DOHH2 (cell line): ENCODE measurements around the gene STAG1.

Experiments
- H3F3A ChIP-seq: fragments of 200-600 bp; sonication (generic), shearing (Covaris generic); 2 replicates; pipeline ENCODE4 v1.6.0; 2016; ENCODE audit warnings: antibody characterized with exemption, mild to moderate bottlenecking; ENCODE audit not compliant: control insufficient read depth, insufficient read depth
- H3K27ac ChIP-seq: fragments of 200-600 bp; sonication (generic); 2 replicates; pipeline ENCODE4 v1.5.1; 2014; ENCODE audit warnings: low read depth, mild to moderate bottlenecking, low read length, moderate library complexity
- H3K27me3 ChIP-seq: fragments of 200-600 bp; sonication (generic); 2 replicates; pipeline ENCODE4 v1.6.1; 2014; ENCODE audit warnings: mild to moderate bottlenecking, low read length, mixed read lengths; ENCODE audit not compliant: control insufficient read depth
- H3K36me3 ChIP-seq: fragments of 200-600 bp; sonication (generic); 2 replicates; pipeline ENCODE4 v1.6.1; 2014; ENCODE audit warnings: mild to moderate bottlenecking, low read length, moderate library complexity, mixed read lengths; ENCODE audit not compliant: control insufficient read depth
- H3K4me1 ChIP-seq: fragments of 200-600 bp; sonication (generic); 2 replicates; pipeline ENCODE4 v1.6.1; 2014; ENCODE audit warnings: mild to moderate bottlenecking, low read length, mixed read lengths; ENCODE audit not compliant: control insufficient read depth
- H3K4me2 ChIP-seq: fragments of 200-600 bp; sonication (generic); 2 replicates; pipeline ENCODE4 v1.6.0; 2014; ENCODE audit warnings: mild to moderate bottlenecking, low read length, moderate library complexity
- H3K4me3 ChIP-seq: fragments of 200-600 bp; sonication (generic); 2 replicates; pipeline ENCODE4 v1.5.1; 2014; ENCODE audit warnings: mild to moderate bottlenecking, low read length, mixed read lengths
- H3K79me2 ChIP-seq: fragments of 200-600 bp; sonication (generic); 2 replicates; pipeline ENCODE4 v1.6.1; 2014; ENCODE audit warnings: mild to moderate bottlenecking, low read length, mixed read lengths; ENCODE audit not compliant: control insufficient read depth
- H3K9me2 ChIP-seq: fragments of 200-600 bp; sonication (generic); replicated peaks from 2 replicates; pipeline ENCODE4 v1.6.1; 2014; ENCODE audit warnings: mild to moderate bottlenecking, low read length, mixed read lengths; ENCODE audit not compliant: control insufficient read depth
- H3K9me3 ChIP-seq: fragments of 200-600 bp; sonication (generic); 2 replicates; pipeline ENCODE4 v1.6.1; 2014; ENCODE audit warnings: antibody characterized with exemption, low read length, mixed read lengths; ENCODE audit not compliant: control insufficient read depth, insufficient read depth
- H4K20me1 ChIP-seq: fragments of 200-600 bp; sonication (generic); 2 replicates; pipeline ENCODE4 v1.6.0; 2014; ENCODE audit warnings: low read depth, mild to moderate bottlenecking, antibody characterized with exemption, low read length, moderate library complexity; ENCODE audit not compliant: control insufficient read depth, insufficient read depth
- EZH2phosphoT487 ChIP-seq: fragments of 200-600 bp; sonication (generic); IDR thresholded peaks from 2 replicates; pipeline ENCODE4 v1.6.1; 2017; ENCODE audit warnings: borderline replicate concordance, mild to moderate bottlenecking, antibody characterized with exemption, low read length, moderate library complexity, mixed read lengths
- TF ChIP-seq, protein P1 (sequence below): fragments of 200-600 bp; sonication (generic); IDR thresholded peaks from one replicate; pipeline ENCODE4 v1.5.1; 2014; ENCODE audit warnings: antibody characterized with exemption, mild to moderate bottlenecking, low read depth, low read length; ENCODE audit not compliant: poor library complexity, severe bottlenecking

Gene STAG1

DNA sequence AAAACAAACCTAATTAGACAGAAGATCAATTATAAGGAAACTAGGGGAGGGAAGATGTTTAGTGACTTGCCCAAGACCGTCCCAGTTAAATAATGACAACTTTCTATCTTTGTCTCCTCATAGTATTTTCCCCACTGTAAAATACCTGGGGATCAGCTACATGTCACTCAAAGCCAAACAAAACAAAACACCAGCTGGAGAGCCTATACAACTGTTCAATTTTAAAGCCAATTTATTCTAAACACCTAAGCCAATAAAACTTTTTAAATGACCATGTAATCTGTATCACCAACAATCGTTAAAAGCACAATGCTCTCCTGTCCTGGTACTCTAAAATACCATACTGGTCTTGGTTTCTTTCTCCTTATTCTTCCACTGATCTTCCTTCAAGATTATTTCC is 168.4 kb downstream of the STAG1 start:
- Histone ChIP-seq H3K36me3 (peaks cover 6% of the 10 kb centered on the region; the same call in 1 of the 2 replicates), H4K20me1 (no peaks in the 10 kb centered on the region), H3K27ac (no peak overlapping the region), H3K9me3 (no peaks in the 10 kb centered on the region), H3K4me2 (no peak overlapping the region), H3K27me3 (no peaks in the 10 kb centered on the region), H3K79me2 (no peaks in the 10 kb centered on the region), H3F3A (0 out of 2 replicates have a peak, but pooled peaks cover 2% of the 10 kb centered on the region), H3K4me1 (no peaks in the 10 kb centered on the region), H3K9me2 (no peaks in the 10 kb centered on the region), H3K4me3 (no peak overlapping the region)
- no peak for TF ChIP-seq EZH2phosphoT487
- TF ChIP-seq, protein P1, sequence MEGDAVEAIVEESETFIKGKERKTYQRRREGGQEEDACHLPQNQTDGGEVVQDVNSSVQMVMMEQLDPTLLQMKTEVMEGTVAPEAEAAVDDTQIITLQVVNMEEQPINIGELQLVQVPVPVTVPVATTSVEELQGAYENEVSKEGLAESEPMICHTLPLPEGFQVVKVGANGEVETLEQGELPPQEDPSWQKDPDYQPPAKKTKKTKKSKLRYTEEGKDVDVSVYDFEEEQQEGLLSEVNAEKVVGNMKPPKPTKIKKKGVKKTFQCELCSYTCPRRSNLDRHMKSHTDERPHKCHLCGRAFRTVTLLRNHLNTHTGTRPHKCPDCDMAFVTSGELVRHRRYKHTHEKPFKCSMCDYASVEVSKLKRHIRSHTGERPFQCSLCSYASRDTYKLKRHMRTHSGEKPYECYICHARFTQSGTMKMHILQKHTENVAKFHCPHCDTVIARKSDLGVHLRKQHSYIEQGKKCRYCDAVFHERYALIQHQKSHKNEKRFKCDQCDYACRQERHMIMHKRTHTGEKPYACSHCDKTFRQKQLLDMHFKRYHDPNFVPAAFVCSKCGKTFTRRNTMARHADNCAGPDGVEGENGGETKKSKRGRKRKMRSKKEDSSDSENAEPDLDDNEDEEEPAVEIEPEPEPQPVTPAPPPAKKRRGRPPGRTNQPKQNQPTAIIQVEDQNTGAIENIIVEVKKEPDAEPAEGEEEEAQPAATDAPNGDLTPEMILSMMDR, result no peak

DNA sequence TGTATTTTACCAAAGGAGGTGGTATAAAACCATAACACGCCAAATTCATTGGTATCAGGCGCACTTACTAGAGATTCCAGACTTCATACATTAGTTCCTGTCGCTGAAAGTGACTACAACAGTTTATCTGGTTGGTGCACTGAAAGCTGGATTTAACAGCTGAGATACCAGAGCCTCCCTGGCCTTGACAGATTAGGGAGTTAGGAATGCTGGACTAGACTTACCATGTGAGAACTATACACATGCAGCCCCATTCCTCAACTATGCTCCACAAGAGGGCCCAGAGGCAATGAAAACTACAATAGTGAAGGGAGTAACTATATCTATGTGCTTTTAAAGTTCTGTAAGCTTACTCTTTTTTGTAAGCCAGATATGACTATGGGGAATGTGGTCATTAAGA is 174.4 kb downstream of the STAG1 start:
- no peaks in the 10 kb centered on the region for H4K20me1 ChIP-seq
- H3K9me2 ChIP-seq, result no peaks in the 10 kb centered on the region
- H3F3A ChIP-seq, result no peaks in the 10 kb centered on the region
- H3K36me3 ChIP-seq, result no peaks in the 10 kb centered on the region
- H3K27me3 ChIP-seq, result no peaks in the 10 kb centered on the region
- H3K27ac ChIP-seq, result no peak overlapping the region
- no peak overlapping the region for H3K4me3 ChIP-seq
- no peaks in the 10 kb centered on the region for H3K79me2 ChIP-seq
- H3K9me3 ChIP-seq, result no peaks in the 10 kb centered on the region
- TF ChIP-seq, protein P1, result no peak
- no peak for TF ChIP-seq EZH2phosphoT487
- H3K4me1 ChIP-seq, result no peaks in the 10 kb centered on the region
- H3K4me2 ChIP-seq, result no peak overlapping the region

DNA sequence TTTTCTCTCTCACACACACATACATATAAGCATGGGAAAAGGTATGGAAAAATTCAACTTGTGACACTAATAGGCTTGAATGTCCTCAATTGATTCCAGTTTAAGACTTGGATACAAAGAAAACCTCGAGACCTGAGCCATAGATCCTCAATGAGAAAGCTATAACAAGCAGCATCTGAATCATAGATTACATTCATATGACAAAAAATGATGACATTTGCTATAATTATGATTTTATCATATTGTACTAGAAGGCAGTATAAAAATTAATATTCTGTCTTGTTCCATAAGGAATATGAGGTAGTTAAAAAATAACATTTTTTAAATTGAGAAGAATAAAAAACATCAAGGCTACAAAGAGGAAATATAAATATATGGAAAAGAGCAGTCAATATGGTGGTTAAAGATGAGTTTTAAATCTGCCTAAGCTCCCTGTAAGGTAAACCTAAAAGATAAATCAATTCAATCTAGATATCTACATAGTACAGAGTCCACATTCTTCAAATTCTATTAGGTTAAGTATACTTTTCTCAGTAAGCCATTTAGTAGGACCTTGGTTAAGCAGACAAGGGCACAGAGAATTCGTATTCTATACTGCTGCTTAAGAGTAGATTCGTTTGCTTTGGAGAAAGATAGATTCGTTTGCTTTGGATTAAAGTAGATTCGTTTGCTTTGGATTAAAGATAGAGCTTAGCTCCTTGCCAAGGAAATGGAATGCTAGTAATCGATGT is 175.7 kb downstream of the STAG1 start:
- Histone ChIP-seq H3K9me3 (no peaks in the 10 kb centered on the region), H3K27ac (no peak overlapping the region), H3K36me3 (no peaks in the 10 kb centered on the region), H3K79me2 (no peaks in the 10 kb centered on the region), H3K4me2 (no peak overlapping the region), H4K20me1 (no peaks in the 10 kb centered on the region), H3K4me3 (no peak overlapping the region), H3K27me3 (no peaks in the 10 kb centered on the region), H3K9me2 (no peaks in the 10 kb centered on the region), H3K4me1 (no peaks in the 10 kb centered on the region), H3F3A (no peaks in the 10 kb centered on the region)
- no peak for TF ChIP-seq EZH2phosphoT487
- TF ChIP-seq, protein P1, result no peak
